ENCODE data around the gene LRCH1.

Gene LRCH1

GRCh38 chr13:46594374-46595078, 41.6 kb downstream of the LRCH1 start:
- no peak for DNase-seq

- DNase-seq, result no peak
These were observed 42.3 kb downstream of the LRCH1 start for GRCh38 chr13:46595136-46595884.

- no peak for DNase-seq
These were observed 42.9 kb downstream of the LRCH1 start for GRCh38 chr13:46595885-46596275.

GRCh38 chr13:46596466-46596865, 43.5 kb downstream of the LRCH1 start:
- no peak for DNase-seq

- no peak for DNase-seq
These were observed 45.3 kb downstream of the LRCH1 start for GRCh38 chr13:46598140-46598819.

- no peak for DNase-seq
These were observed 45.8 kb downstream of the LRCH1 start for GRCh38 chr13:46598820-46599180.

GRCh38 chr13:46600943-46601311, 48.0 kb downstream of the LRCH1 start:
- no peak for DNase-seq

GRCh38 chr13:46602531-46602930, 49.6 kb downstream of the LRCH1 start:
- no peak for DNase-seq

GRCh38 chr13:46603165-46603603, 50.2 kb downstream of the LRCH1 start:
- DNase-seq, result no peak

- no peak for DNase-seq
These were observed 51.4 kb downstream of the LRCH1 start for GRCh38 chr13:46604226-46604990.

- no peak for DNase-seq
These were observed 52.3 kb downstream of the LRCH1 start for GRCh38 chr13:46605076-46605824.

- DNase-seq, result no peak
These were observed 53.0 kb downstream of the LRCH1 start for GRCh38 chr13:46605825-46606554.

- no peak for DNase-seq
These were observed 54.0 kb downstream of the LRCH1 start for GRCh38 chr13:46606970-46607369.

- DNase-seq, result no peak
These were observed 55.0 kb downstream of the LRCH1 start for GRCh38 chr13:46607768-46608564.

- DNase-seq, result no peak
These were observed 56.1 kb downstream of the LRCH1 start for GRCh38 chr13:46609052-46609451.

GRCh38 chr13:46609726-46610125, 56.8 kb downstream of the LRCH1 start:
- DNase-seq, result no peak

- no peak for DNase-seq
These were observed 59.3 kb downstream of the LRCH1 start for GRCh38 chr13:46612267-46612666.

- no peak for DNase-seq
These were observed 60.6 kb downstream of the LRCH1 start for GRCh38 chr13:46613409-46614049.

GRCh38 chr13:46614582-46614981, 61.6 kb downstream of the LRCH1 start:
- no peak for DNase-seq

GRCh38 chr13:46615888-46616531, 63.0 kb downstream of the LRCH1 start:
- no peak for DNase-seq

Measured in effector CD4-positive, alpha-beta T cell (primary cell).